Kidney epithelial cell (primary cell): ENCODE data around the gene ALKBH1. TPM values are rescaled to one million over a fixed set of nuclear protein-coding genes. Genes with fewer than 3 reads are reported as not detected.

ENCODE experiments used
- DNase-seq: peaks from one replicate; pipeline ENCODE4 v3.0.0-alpha.2; 2010; ENCODE audit warnings: low read depth
- H3K27me3 ChIP-seq: 2 replicates; pipeline ENCODE4 v1.6.0; 2011; ENCODE audit warnings: low read length; ENCODE audit not compliant: control insufficient read depth, insufficient read depth
- H3K36me3 ChIP-seq: 2 replicates; pipeline ENCODE4 v1.5.1; 2011; ENCODE audit warnings: low read length; ENCODE audit not compliant: control insufficient read depth, insufficient read depth
- H3K4me3 ChIP-seq: 2 replicates; pipeline ENCODE4 v1.5.1; 2011; ENCODE audit warnings: low read depth, mild to moderate bottlenecking, control low read depth, low read length
- total RNA-seq: library from RNA; depleted of rRNA; stranded (reverse); fragments of >200 nt; gene quantifications from 2 replicates; pipeline ENCODE4 v1.2.3, GENCODE V29; 2015
- TF ChIP-seq, protein P1 (sequence below): IDR thresholded peaks from 2 replicates; pipeline ENCODE4 v1.5.1; 2011; ENCODE audit warnings: mild to moderate bottlenecking, moderate library complexity, low read length, control low read depth, inconsistent platforms; ENCODE audit not compliant: insufficient read depth, poor library complexity, severe bottlenecking

Gene ALKBH1
- total RNA-seq, 1 donor from 2014 or later, result 12.9 TPM

DNA sequence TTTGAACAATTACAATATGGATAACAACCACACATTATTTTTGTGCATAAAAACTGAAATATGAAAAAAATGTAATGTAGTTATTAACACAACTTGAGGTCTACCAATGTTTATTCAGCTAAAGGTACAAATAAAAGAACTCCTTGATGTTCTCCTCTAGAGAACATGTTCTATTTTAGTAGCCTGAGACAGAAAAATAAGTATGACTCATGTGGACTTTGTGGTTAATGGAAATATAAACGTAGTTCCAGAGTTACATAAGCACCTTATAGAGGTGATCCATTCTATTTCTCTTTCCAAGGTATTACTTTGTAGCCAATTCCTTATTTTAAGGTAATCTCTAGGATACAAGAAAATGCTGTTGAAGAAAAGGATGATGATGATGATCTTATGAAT is 25.7 kb downstream of the ALKBH1 start:
- TF ChIP-seq, protein P1, sequence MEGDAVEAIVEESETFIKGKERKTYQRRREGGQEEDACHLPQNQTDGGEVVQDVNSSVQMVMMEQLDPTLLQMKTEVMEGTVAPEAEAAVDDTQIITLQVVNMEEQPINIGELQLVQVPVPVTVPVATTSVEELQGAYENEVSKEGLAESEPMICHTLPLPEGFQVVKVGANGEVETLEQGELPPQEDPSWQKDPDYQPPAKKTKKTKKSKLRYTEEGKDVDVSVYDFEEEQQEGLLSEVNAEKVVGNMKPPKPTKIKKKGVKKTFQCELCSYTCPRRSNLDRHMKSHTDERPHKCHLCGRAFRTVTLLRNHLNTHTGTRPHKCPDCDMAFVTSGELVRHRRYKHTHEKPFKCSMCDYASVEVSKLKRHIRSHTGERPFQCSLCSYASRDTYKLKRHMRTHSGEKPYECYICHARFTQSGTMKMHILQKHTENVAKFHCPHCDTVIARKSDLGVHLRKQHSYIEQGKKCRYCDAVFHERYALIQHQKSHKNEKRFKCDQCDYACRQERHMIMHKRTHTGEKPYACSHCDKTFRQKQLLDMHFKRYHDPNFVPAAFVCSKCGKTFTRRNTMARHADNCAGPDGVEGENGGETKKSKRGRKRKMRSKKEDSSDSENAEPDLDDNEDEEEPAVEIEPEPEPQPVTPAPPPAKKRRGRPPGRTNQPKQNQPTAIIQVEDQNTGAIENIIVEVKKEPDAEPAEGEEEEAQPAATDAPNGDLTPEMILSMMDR, result no peak
- Histone ChIP-seq H3K36me3 (no peaks in the 10 kb centered on the region), H3K4me3 (no peak overlapping the region), H3K27me3 (no peaks in the 10 kb centered on the region)
- no peak for DNase-seq

DNA sequence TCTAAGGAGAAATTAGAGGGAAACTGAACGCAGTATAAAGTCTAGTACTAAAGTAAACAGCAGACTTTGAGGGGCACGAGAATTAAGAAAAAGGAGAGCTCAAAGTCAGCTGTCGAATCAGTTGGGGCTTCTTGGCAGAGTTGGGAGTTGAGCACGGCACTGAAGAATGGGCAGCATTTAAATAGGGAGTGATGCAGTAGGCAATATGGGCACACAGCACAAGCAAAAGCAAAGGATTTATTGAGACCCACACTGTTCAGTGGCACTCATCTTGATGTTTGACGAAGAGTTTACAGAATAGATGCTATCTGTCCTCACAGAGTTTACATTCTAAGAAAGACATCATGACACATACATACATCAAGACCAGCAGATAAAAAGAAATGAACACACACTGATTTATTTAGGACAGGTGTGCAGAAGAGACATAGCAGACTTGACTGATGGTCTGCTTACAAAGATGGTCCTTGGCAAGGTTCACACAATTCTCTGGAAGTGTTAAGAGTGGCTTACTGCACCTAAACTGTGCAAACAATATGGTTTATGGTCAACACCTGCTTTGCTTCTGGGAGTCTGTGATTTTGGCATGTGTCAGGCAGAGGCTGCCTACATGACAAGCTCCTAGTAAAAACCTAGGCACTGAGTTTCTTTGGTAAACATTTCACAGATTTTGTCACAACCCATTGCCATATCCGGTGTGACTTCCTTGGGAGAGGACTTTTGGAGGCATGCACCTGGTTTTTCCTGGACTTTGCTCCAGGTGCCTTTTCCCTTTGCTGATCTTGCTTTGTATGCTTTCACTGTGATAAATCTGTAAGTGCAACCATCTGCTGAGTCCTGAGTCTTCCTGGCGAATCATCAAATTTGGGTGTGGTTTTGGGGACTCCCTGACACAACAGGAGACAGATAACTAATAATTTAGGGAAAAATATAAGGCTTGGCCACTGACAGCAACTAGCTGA is 26.3 kb downstream of the ALKBH1 start:
- Histone ChIP-seq H3K27me3 (no peaks in the 10 kb centered on the region), H3K4me3 (no peak overlapping the region), H3K36me3 (no peaks in the 10 kb centered on the region)
- TF ChIP-seq, protein P1, result no peak
- DNase-seq, result no peak

DNA sequence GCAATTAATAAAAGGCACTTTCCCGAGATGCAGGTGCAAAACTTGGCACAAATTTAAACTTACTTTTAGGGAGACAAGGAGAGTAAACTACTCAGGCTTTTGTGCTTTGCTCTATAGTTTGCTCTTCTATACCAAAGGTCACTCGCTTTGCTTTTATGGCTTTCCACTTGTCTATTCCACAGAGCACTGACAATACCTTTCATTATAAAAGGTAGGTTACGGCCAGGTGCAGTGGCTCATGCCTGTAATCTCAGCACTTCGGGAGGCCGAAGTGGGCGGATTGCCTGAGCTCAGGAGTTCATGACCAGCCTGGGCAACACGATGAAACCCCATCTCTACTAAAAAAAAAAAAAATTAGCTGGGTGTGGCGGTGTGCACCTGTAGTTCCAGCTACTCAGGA is 32.9 kb downstream of the ALKBH1 start:
- TF ChIP-seq, protein P1, result no peak
- DNase-seq, result no peak
- Histone ChIP-seq H3K27me3 (no peaks in the 10 kb centered on the region), H3K4me3 (no peak overlapping the region), H3K36me3 (no peaks in the 10 kb centered on the region)

DNA sequence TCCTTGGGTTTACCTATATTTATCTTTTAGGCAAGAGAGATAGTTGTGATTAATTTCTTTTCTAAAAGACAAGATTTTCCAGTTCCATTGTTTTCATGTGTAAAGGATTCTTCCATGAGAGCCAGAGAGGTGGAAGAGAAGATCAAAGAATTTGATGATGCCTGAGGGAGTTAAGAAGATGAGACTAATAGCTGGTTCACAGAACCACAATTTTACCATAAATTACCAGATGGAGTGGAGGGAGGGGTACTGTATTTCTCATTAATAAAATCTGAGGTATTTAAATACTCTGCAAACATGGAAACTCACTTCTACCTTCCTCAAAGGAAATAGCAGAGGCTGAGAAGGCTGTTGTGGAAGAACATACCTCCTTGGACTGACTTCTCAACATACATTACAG is 34.6 kb downstream of the ALKBH1 start:
- TF ChIP-seq, protein P1, result no peak
- DNase-seq, result no peak
- H3K36me3 ChIP-seq, result no peaks in the 10 kb centered on the region
- H3K4me3 ChIP-seq, result no peak overlapping the region
- no peaks in the 10 kb centered on the region for H3K27me3 ChIP-seq

DNA sequence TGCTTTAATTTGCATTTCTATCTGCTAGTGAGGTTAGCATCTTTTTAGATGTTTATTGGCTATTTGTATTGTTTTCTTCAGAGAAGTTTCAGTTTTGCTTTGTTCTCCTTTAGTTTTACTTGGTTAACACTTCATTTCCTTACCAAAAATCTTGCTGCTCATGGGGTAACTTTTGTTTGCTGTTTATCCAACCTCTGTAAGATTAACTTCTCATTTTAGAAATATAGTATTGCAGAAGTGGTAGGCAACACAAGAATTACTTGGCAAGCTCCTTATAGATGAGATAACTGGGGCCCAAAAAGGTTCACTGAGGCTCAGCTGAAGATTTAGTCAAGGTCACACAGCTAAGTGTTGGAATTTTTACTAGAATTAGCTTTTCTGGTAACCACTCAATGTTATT is 40.5 kb downstream of the ALKBH1 start:
- Histone ChIP-seq H3K36me3 (no peaks in the 10 kb centered on the region), H3K4me3 (no peak overlapping the region), H3K27me3 (no peaks in the 10 kb centered on the region)
- no peak for DNase-seq
- TF ChIP-seq, protein P1, result no peak
